B cell (primary cell): ENCODE data around the gene ELFN1. TPM values are rescaled to one million over a fixed set of nuclear protein-coding genes. Genes with fewer than 3 reads are reported as not detected.

Experiments
- ATAC-seq: fragments of 200-7000 bp; cut with Tn5 transposase; one replicate; pipeline ENCODE4 v1.10.0; 2021; ENCODE audit warnings: low read depth, mild to moderate bottlenecking, moderate number of reproducible peaks, moderate library complexity
- CTCF ChIA-PET: fragments of 350-600 bp; sonication (Branson Sonifier 250); formaldehyde crosslinking; loops from one replicate; lab custom pipeline; 2021; ENCODE audit warnings: antibody characterized with exemption, inconsistent platforms; lab: Charles Lee
- POLR2A ChIA-PET: fragments of 350-600 bp; sonication (Branson Sonifier 250); formaldehyde crosslinking; loops from one replicate; lab custom pipeline; 2021; ENCODE audit warnings: antibody characterized with exemption; lab: Charles Lee
- DNase-seq: peaks from one replicate; pipeline ENCODE4 v3.0.0; 2013
- H2AFZ ChIP-seq: 2 replicates; pipeline ENCODE4 v1.6.1; 2012; ENCODE audit warnings: mild to moderate bottlenecking, low read depth, low read length; ENCODE audit not compliant: insufficient read depth, poor library complexity, severe bottlenecking
- H3K27ac ChIP-seq, 2 donors: 1 replicate in 1 of 2; 2 replicates in 1 of 2; pipeline ENCODE4 v1.5.1; 2012 to 2013; ENCODE audit warnings: low read length in 2 of 2, mild to moderate bottlenecking in 2 of 2, moderate library complexity in 1 of 2
- H3K27me3 ChIP-seq, 4 experiments: fragments of 200-600 bp in 1 of 4; sonication (generic) in 1 of 4; replicated peaks in 1 of 4; 1 replicate in 2 of 4; 2 replicates in 2 of 4; pipeline versions ENCODE4 v1.6.1 to v1.7.0; 2013 to 2016; ENCODE audit warnings: low read length in 3 of 4, mild to moderate bottlenecking in 2 of 4, mixed read lengths in 1 of 4, moderate library complexity in 1 of 4; ENCODE audit not compliant: insufficient read depth in 4 of 4, control insufficient read depth in 3 of 4; ENCODE audit errors: control extremely low read depth in 1 of 4
- H3K36me3 ChIP-seq, 2 experiments: replicated peaks in 1 of 2; 1 replicate in 1 of 2; 2 replicates in 1 of 2; pipeline versions ENCODE4 v1.6.1 to v1.7.1; 2013; ENCODE audit warnings: low read length in 1 of 2; ENCODE audit not compliant: insufficient read depth in 2 of 2, control insufficient read depth in 1 of 2; ENCODE audit errors: control extremely low read depth in 1 of 2, extremely low read depth in 1 of 2
- H3K4me1 ChIP-seq, 2 donors: fragments of 200-600 bp in 1 of 2; sonication (generic) in 1 of 2; 1 replicate in 1 of 2; 2 replicates in 1 of 2; pipeline versions ENCODE4 v1.5.1 to v1.6.1; 2013 to 2017; ENCODE audit warnings: low read length in 2 of 2; ENCODE audit not compliant: control insufficient read depth in 2 of 2, insufficient read depth in 2 of 2
- H3K4me2 ChIP-seq: replicated peaks from 2 replicates; pipeline ENCODE3; 2012; ENCODE audit warnings: mild to moderate bottlenecking, low read depth, low read length; ENCODE audit not compliant: poor library complexity, severe bottlenecking
- H3K4me3 ChIP-seq, 5 experiments: fragments of 200-600 bp in 1 of 5; sonication (generic) in 1 of 5; 1 replicate in 3 of 5; 2 replicates in 2 of 5; pipeline versions ENCODE4 v1.5.1 to v1.7.0; 2011 to 2016; ENCODE audit warnings: low read length in 4 of 5, mild to moderate bottlenecking in 4 of 5, low read depth in 2 of 5, control low read depth in 1 of 5, moderate library complexity in 1 of 5; ENCODE audit not compliant: insufficient read depth in 1 of 5; ENCODE audit errors: control extremely low read depth in 1 of 5, extremely low read depth in 1 of 5
- H3K79me2 ChIP-seq: fragments of 200-600 bp; sonication (generic); one replicate; pipeline ENCODE4 v1.6.0; 2016; ENCODE audit warnings: low read length; ENCODE audit not compliant: control insufficient read depth, insufficient read depth
- H3K9ac ChIP-seq: fragments of 200-600 bp; sonication (generic); 2 replicates; pipeline ENCODE4 v1.6.1; 2017; ENCODE audit warnings: mild to moderate bottlenecking, low read length, moderate library complexity
- H3K9me3 ChIP-seq, 3 donors: one replicate each; pipeline versions ENCODE4 v1.6.1 to v1.7.1; 2013; ENCODE audit warnings: low read length in 2 of 3; ENCODE audit not compliant: control insufficient read depth in 2 of 3, insufficient read depth in 1 of 3; ENCODE audit errors: control extremely low read depth in 1 of 3
- H4K20me1 ChIP-seq: 2 replicates; pipeline ENCODE4 v1.6.0; 2012; ENCODE audit warnings: mild to moderate bottlenecking, low read length; ENCODE audit not compliant: insufficient read depth, control insufficient read depth, poor library complexity, severe bottlenecking
- H3K27ac Mint-ChIP-seq: one replicate; pipeline ENCODE4 v1.8.0; 2021; ENCODE audit warnings: mixed read lengths
- H3K27me3 Mint-ChIP-seq: one replicate; pipeline ENCODE4 v1.8.0; 2021; ENCODE audit warnings: mixed read lengths
- H3K4me1 Mint-ChIP-seq: one replicate; pipeline ENCODE4 v1.8.0; 2021; ENCODE audit warnings: mixed read lengths
- H3K4me3 Mint-ChIP-seq: one replicate; pipeline ENCODE4 v1.8.0; 2021; ENCODE audit warnings: mixed read lengths
- H3K9me3 Mint-ChIP-seq: one replicate; pipeline ENCODE4 v1.8.0; 2022; ENCODE audit warnings: mixed read lengths; ENCODE audit not compliant: insufficient read depth
- EZH2 ChIP-seq: IDR thresholded peaks from 2 replicates; pipeline ENCODE4 v1.6.1; 2012; ENCODE audit warnings: borderline replicate concordance, low read depth, mild to moderate bottlenecking, moderate library complexity, low read length; ENCODE audit not compliant: insufficient read depth, poor library complexity, severe bottlenecking
- WGBS: methylation state at CpG from one replicate; pipeline ENCODE4 v1.1.5; 2013; ENCODE audit warnings: missing lambda C conversion rate; ENCODE audit not compliant: insufficient coverage; 5-methylcytosine and 5-hydroxymethylcytosine counted together
- intact Hi-C: fragments of 100-400 bp; cut with micrococcal nuclease; formaldehyde crosslinking; loops from one replicate; pipeline ENCODE4 v1.10.0; 2022
- polyA plus RNA-seq: library from polyadenylated mRNA; depleted of rRNA; stranded (reverse); fragments of >200 nt; gene quantifications from 2 replicates; pipeline ENCODE4 v1.2.3, GENCODE V29; 2012
- total RNA-seq, 2 donors: library from RNA; stranded (reverse); fragments of 120-200 nt in 1 of 2; gene quantifications; 1 replicate in 1 of 2; 2 replicates in 1 of 2; pipeline versions ENCODE4 v1.2.3 to v1.2.4, GENCODE V29; 2013 to 2022
- TF ChIP-seq, protein P1 (sequence below): fragments of 200-600 bp; IDR thresholded peaks from one replicate; pipeline ENCODE4 v1.8.0; 2022; ENCODE audit warnings: antibody characterized with exemption, mild to moderate bottlenecking

The ELFN1 gene
- total and polyA plus RNA-seq, 2 donors (not counting 1 experiment from before 2014, with no cell fraction given) = 0.12 TPM; not detected in 1

DNA sequence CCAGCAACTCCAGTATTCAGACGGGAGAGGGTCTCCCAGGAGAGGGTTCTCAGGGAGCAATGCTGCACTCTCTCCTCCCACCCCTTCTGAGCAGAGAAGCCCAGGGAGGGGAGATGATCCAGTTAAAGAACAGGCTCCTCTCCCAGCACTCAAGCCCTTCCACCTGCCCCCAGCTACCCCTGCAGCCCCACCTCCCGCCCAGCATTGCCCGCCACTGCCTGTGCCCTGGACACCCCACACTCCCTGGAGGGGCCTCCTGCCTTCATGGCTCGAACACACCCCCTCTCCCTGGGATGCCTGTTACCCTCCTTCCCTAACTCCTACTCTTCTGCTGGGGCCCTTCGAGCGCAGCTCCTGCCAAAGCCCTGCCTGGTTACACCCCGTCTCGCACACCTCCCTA, 66.8 kb downstream of the ELFN1 start:
- no peak overlapping the region for H3K4me2 ChIP-seq
- no peaks in the 10 kb centered on the region for H3K79me2 ChIP-seq
- no peak overlapping the region for H2AFZ ChIP-seq
- peaks cover 3 to 10% of the 10 kb centered on the region in 2 donors for H3K4me1 ChIP-seq
- H4K20me1 ChIP-seq = no peaks in the 10 kb centered on the region
- no peak overlapping the region for H3K4me3 ChIP-seq
- no peak overlapping the region for H3K4me3 Mint-ChIP-seq
- ATAC-seq (no peak), DNase-seq (no peak)
- no peaks in the 10 kb centered on the region for H3K36me3 ChIP-seq
- H3K27me3 Mint-ChIP-seq = peaks cover 23% of the 10 kb centered on the region
- peaks cover 0 to 5% (median 0%) of the 10 kb centered on the region in 3 donors for H3K9me3 ChIP-seq
- H3K9ac ChIP-seq = no peak overlapping the region
- H3K4me1 Mint-ChIP-seq = peaks cover 18% of the 10 kb centered on the region
- TF ChIP-seq, protein P1, sequence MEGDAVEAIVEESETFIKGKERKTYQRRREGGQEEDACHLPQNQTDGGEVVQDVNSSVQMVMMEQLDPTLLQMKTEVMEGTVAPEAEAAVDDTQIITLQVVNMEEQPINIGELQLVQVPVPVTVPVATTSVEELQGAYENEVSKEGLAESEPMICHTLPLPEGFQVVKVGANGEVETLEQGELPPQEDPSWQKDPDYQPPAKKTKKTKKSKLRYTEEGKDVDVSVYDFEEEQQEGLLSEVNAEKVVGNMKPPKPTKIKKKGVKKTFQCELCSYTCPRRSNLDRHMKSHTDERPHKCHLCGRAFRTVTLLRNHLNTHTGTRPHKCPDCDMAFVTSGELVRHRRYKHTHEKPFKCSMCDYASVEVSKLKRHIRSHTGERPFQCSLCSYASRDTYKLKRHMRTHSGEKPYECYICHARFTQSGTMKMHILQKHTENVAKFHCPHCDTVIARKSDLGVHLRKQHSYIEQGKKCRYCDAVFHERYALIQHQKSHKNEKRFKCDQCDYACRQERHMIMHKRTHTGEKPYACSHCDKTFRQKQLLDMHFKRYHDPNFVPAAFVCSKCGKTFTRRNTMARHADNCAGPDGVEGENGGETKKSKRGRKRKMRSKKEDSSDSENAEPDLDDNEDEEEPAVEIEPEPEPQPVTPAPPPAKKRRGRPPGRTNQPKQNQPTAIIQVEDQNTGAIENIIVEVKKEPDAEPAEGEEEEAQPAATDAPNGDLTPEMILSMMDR = no peak
- no peak for TF ChIP-seq EZH2
- H3K27ac Mint-ChIP-seq = no peak overlapping the region
- 92% methylated on average over 7 of the region's 8 CpGs for WGBS
- intact Hi-C loops = no loop called here
- no peaks in the 10 kb centered on the region for H3K9me3 Mint-ChIP-seq
- peaks cover 0 to 4% (median 0%) of the 10 kb centered on the region in 4 experiments for H3K27me3 ChIP-seq
- ChIA-PET CTCF (no interaction called here), POLR2A (no interaction called here)
- no peak overlapping the region for H3K27ac ChIP-seq

DNA sequence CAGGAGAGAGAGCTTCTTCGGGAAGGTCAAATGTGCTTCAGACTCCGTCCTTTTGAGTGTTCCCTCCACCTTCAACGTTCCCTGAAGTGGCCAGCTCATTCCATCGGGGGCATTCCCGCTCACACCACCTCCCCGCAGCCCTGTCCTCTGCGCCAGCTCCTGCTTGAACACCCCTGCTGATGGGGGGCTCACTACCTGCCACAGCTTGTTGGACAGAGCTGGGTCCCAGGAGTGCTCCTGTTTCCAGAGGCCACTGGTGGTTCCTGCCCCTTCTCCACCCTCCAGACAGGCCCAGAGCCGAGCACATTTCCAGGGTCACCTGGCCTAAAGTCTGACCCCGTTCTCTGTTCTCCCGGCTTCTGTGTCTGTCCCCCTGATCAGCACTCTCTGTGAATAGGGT, 67.4 kb downstream of the ELFN1 start:
- H3K27ac ChIP-seq = no peak overlapping the region
- Mint-ChIP-seq H3K4me1 (peaks cover 20% of the 10 kb centered on the region), H3K4me3 (no peak overlapping the region), H3K27me3 (peaks cover 16% of the 10 kb centered on the region), H3K9me3 (no peaks in the 10 kb centered on the region), H3K27ac (no peak overlapping the region)
- H3K36me3 ChIP-seq = no peaks in the 10 kb centered on the region
- H2AFZ ChIP-seq = no peak overlapping the region
- H4K20me1 ChIP-seq = no peaks in the 10 kb centered on the region
- ChIA-PET CTCF (no interaction called here), POLR2A (no interaction called here)
- peaks cover 0 to 4% (median 0%) of the 10 kb centered on the region in 4 experiments for H3K27me3 ChIP-seq
- ATAC-seq (no peak), DNase-seq (no peak)
- peaks cover 0 to 5% (median 0%) of the 10 kb centered on the region in 3 donors for H3K9me3 ChIP-seq
- 93% methylated on average over 10 of the region's 10 CpGs for WGBS
- no peak overlapping the region for H3K4me3 ChIP-seq
- no peak overlapping the region for H3K4me2 ChIP-seq
- TF ChIP-seq EZH2 = no peak
- TF ChIP-seq, protein P1 = no peak
- intact Hi-C loops = no loop called here
- H3K4me1 ChIP-seq = peaks cover 10 to 15% of the 10 kb centered on the region in 2 donors
- no peak overlapping the region for H3K9ac ChIP-seq
- no peaks in the 10 kb centered on the region for H3K79me2 ChIP-seq
